GM18507 (cell line): ENCODE measurements around the gene B4GALT2.

Source experiments
- DNase-seq: peaks from one replicate; pipeline ENCODE4 v3.0.0; 2011; ENCODE audit warnings: low read depth; ENCODE audit not compliant: insufficient read length; ENCODE audit errors: extremely low spot score
- FAIRE-seq: peaks from 2 replicates; lab custom pipeline; 2011; peaks lifted over from hg19 to GRCh38; lab: Jason Lieb, UNC

B4GALT2 gene

GRCh38 chr1:44035726-44036408, 56.9 kb downstream of the B4GALT2 start:
- no peak for FAIRE-seq
- DNase-seq: no peak

- peak; percentile 82 for FAIRE-seq
Measured at GRCh38 chr1:44036409-44037139, 57.6 kb downstream of the B4GALT2 start.

GRCh38 chr1:44037154-44037553, 58.1 kb downstream of the B4GALT2 start:
- FAIRE-seq (no peak), DNase-seq (no peak)

More at GRCh38 chr1:44036409-44037139, 57.6 kb downstream of the B4GALT2 start:
- DNase-seq: peak; percentile 37

GRCh38 chr1:44038876-44039657, 60.1 kb downstream of the B4GALT2 start:
- no peak for DNase-seq
- FAIRE-seq: no peak

DNA sequence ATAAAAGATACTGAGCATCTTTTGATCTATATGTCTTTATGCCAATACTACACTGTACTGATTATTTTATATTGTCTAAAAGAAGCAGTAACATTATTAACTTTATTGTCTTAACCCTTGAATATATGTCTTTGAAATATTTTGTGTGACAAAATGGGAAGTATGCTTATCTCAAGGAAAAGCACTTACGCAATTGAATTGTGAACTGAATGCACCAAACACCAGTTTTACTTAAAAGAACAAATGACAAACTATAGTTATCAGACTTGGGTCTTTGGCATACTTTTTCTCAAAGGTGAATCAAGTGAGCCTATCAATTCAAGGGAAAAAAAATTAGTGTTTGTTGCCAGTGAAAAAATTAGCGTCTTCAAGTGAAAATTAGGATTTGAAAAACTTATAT, 61.4 kb downstream of the B4GALT2 start:
- FAIRE-seq: no peak

More for the DNA sequence above, 61.4 kb downstream of the B4GALT2 start:
- no peak for DNase-seq
